Measurements from ENCODE around the gene PSIP1. TPM values are rescaled to one million over a fixed set of nuclear protein-coding genes. Genes with fewer than 3 reads are reported as not detected.

The PSIP1 gene
- total and polyA plus RNA-seq, 2 of the 4 experiments (the other 2 are of a cell fraction) = 21.8 to 27.2 TPM

- dilution Hi-C loops (cut with HindIII; ENCODE audit: low sequenced_read_pairs, unreplicated experiment) (no loop called here), in situ Hi-C loops (cut with MboI; ENCODE audit: low sequenced_read_pairs) (no loop called here), intact Hi-C loops (cut with micrococcal nuclease) (no loop called here)
- H3K27me3 ChIP-seq (ENCODE audit: control insufficient read depth, insufficient read depth, low read length) = no peaks in the 10 kb centered on the region
- H3K4me3 ChIP-seq (ENCODE audit: insufficient read depth, low read depth, low read length) = no peak overlapping the region
- H3K36me3 ChIP-seq (ENCODE audit: control insufficient read depth, insufficient read depth, low read length) = peaks cover 46% of the 10 kb centered on the region
- no peak overlapping the region for H3K14ac ChIP-seq (replicated peaks; ENCODE audit: low read depth, low read length)
- no peak overlapping the region for H2AK9ac ChIP-seq (replicated peaks; ENCODE audit: low read depth, low read length, poor library complexity)
- POLR2A ChIA-PET (ENCODE audit: unreplicated experiment) = no interaction called here
- H2BK20ac ChIP-seq (ENCODE audit: low read depth, low read length) = no peak overlapping the region
- no peaks in the 10 kb centered on the region for H4K20me1 ChIP-seq (ENCODE audit: insufficient read depth, low read length)
- H4K8ac ChIP-seq (ENCODE audit: low read depth in 2 of 2, low read length in 2 of 2) = no peak overlapping the region
- H2AK5ac ChIP-seq (ENCODE audit: low read depth, low read length) = no peak overlapping the region
- TF ChIP-seq RAD21 (IDR thresholded peaks at IDR 0.05; ENCODE audit: low read length) (no peak), CEBPB (IDR thresholded peaks at IDR 0.05; ENCODE audit: low read depth, low read length) (no peak), MAFK (IDR thresholded peaks at IDR 0.05; ENCODE audit: low read depth, low read length) (no peak), MAZ (IDR thresholded peaks at IDR 0.05; ENCODE audit: borderline replicate concordance, low read depth, low read length) (no peak), RCOR1 (IDR thresholded peaks at IDR 0.05; ENCODE audit: insufficient replicate concordance, low read length) (no peak), RFX5 (IDR thresholded peaks at IDR 0.05; ENCODE audit: low read depth, low read length) (no peak), CTCF (conservative IDR thresholded peaks at IDR 0.05; ENCODE audit: low read depth, low read length) (no peak), BHLHE40 (IDR thresholded peaks at IDR 0.05; ENCODE audit: low read depth, low read length) (no peak), MXI1 (IDR thresholded peaks at IDR 0.05; ENCODE audit: borderline replicate concordance, low read depth, low read length) (no peak), POLR2A (IDR thresholded peaks at IDR 0.05; ENCODE audit: low read depth, low read length) (no peak), SMC3 (IDR thresholded peaks at IDR 0.05; ENCODE audit: low read depth, low read length) (no peak), ELK1 (IDR thresholded peaks at IDR 0.05; ENCODE audit: borderline replicate concordance, low read depth, low read length) (no peak), USF2 (IDR thresholded peaks at IDR 0.05; ENCODE audit: low read depth, low read length) (no peak), CHD1 (IDR thresholded peaks at IDR 0.05; ENCODE audit: low read depth, low read length) (no peak), FOS (IDR thresholded peaks at IDR 0.05; ENCODE audit: low read depth, low read length) (no peak), NFE2L2 (IDR thresholded peaks at IDR 0.05; ENCODE audit: low read depth, low read length) (no peak)
- H3K9me3 ChIP-seq (ENCODE audit: control insufficient read depth, insufficient read depth, low read length) = no peaks in the 10 kb centered on the region
- H4K5ac ChIP-seq (ENCODE audit: low read depth, low read length) = no peak overlapping the region
- no TSS peak for BruUV-seq (replicated peaks)
- H2AFZ ChIP-seq (replicated peaks; ENCODE audit: low read length, poor library complexity) = no peak overlapping the region
- DNase-seq (no peak), ATAC-seq (ENCODE audit: low read depth) (no peak)
- WGBS, 2 experiments (ENCODE audit: extremely low coverage in 2 of 2, insufficient read length in 1 of 2) = no CpG with 5 or more reads among the region's 5 CpGs
- no peak overlapping the region for H3K23ac ChIP-seq (ENCODE audit: low read depth, low read length)
- no peak overlapping the region for H3K27ac ChIP-seq (ENCODE audit: insufficient read depth, low read length)
- peaks cover 9 to 11% of the 10 kb centered on the region in 2 experiments; a peak in 3 of 4 replicates for H3K79me1 ChIP-seq (ENCODE audit: low read depth in 1 of 2, low read length in 2 of 2)
- no peaks in the 10 kb centered on the region for H3K9me1 ChIP-seq (ENCODE audit: insufficient read depth, low read length)
- no peak overlapping the region for H2BK120ac ChIP-seq (ENCODE audit: low read depth, low read length)
- H3K56ac ChIP-seq (ENCODE audit: extremely low read depth, insufficient read depth, low read length) = no peak overlapping the region
- H2BK5ac ChIP-seq (ENCODE audit: low read depth, low read length, poor library complexity, severe bottlenecking) = no peak overlapping the region
- no peak overlapping the region for H2BK15ac ChIP-seq (ENCODE audit: low read depth, low read length)
- H3K4me1 ChIP-seq (ENCODE audit: control insufficient read depth, insufficient read depth, low read length) = no peaks in the 10 kb centered on the region
- H3K4me2 ChIP-seq (ENCODE audit: low read depth, low read length) = no peak overlapping the region
- H3K9ac ChIP-seq (ENCODE audit: low read depth, low read length) = no peak overlapping the region
- CTCF ChIA-PET = no interaction called here
- no peak overlapping the region for H4K91ac ChIP-seq (ENCODE audit: insufficient read depth, low read depth, low read length)
- no peak overlapping the region for H3K4ac ChIP-seq (ENCODE audit: low read depth, low read length)
- no peak overlapping the region for H3K18ac ChIP-seq (ENCODE audit: low read depth, low read length)
Measured at GRCh38 chr9:15453956-15454355, 56.8 kb downstream of the PSIP1 start.
